ENCODE measurements around the gene ZBTB49.

DNA sequence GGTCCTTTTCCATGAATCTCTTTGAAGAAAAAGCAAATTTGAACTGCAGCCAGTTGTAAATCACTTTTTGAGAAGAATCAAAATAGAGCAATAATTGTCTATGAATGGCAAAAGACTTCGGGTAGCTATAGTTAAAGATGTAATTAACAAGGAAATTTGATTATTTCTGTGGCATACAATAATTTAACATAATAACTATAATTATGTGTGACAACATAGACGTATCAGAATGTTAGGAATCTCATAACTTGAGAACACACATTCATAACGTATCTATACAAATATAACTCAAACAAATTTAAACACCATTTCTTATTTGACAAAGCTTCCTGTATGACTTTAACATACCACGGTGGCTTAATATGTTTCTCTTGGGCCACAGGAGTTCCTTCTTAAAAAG, 60.9 kb downstream of the ZBTB49 start:
- TF ChIP-seq, protein P1, sequence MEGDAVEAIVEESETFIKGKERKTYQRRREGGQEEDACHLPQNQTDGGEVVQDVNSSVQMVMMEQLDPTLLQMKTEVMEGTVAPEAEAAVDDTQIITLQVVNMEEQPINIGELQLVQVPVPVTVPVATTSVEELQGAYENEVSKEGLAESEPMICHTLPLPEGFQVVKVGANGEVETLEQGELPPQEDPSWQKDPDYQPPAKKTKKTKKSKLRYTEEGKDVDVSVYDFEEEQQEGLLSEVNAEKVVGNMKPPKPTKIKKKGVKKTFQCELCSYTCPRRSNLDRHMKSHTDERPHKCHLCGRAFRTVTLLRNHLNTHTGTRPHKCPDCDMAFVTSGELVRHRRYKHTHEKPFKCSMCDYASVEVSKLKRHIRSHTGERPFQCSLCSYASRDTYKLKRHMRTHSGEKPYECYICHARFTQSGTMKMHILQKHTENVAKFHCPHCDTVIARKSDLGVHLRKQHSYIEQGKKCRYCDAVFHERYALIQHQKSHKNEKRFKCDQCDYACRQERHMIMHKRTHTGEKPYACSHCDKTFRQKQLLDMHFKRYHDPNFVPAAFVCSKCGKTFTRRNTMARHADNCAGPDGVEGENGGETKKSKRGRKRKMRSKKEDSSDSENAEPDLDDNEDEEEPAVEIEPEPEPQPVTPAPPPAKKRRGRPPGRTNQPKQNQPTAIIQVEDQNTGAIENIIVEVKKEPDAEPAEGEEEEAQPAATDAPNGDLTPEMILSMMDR (IDR thresholded peaks at IDR 0.05), result no peak
- TF ChIP-seq POLR2A (IDR thresholded peaks at IDR 0.05), result no peak

Measured in esophagus squamous epithelium (tissue), 4 donors.